Neuronal stem cell (in vitro differentiated cells): ENCODE measurements around the gene CCDC12.

Experiments used
- DNase-seq: peaks from one replicate; pipeline ENCODE4 v3.0.0-alpha.2; 2013; ENCODE audit warnings: low spot score
- H2AFZ ChIP-seq: one replicate; pipeline ENCODE4 v1.6.1; 2013; ENCODE audit warnings: mild to moderate bottlenecking, low read length, inconsistent platforms
- H2AK5ac ChIP-seq: 2 replicates; pipeline ENCODE4 v1.6.1; 2013; ENCODE audit warnings: low read depth, mild to moderate bottlenecking, inconsistent platforms, low read length, moderate library complexity, mixed read lengths
- H2BK120ac ChIP-seq: 2 replicates; pipeline ENCODE4 v1.6.1; 2013; ENCODE audit warnings: low read depth, mild to moderate bottlenecking, inconsistent platforms, low read length, moderate library complexity, mixed read lengths
- H2BK12ac ChIP-seq: one replicate; pipeline ENCODE4 v1.6.1; 2013; ENCODE audit warnings: low read length, inconsistent platforms
- H2BK15ac ChIP-seq: 2 replicates; pipeline ENCODE4 v1.6.1; 2013; ENCODE audit warnings: mild to moderate bottlenecking, low read length, inconsistent platforms, mixed read lengths
- H2BK5ac ChIP-seq: one replicate; pipeline ENCODE4 v1.6.1; 2013; ENCODE audit warnings: inconsistent platforms, mild to moderate bottlenecking, low read length, moderate library complexity
- H3K14ac ChIP-seq: one replicate; pipeline ENCODE4 v1.6.1; 2013; ENCODE audit warnings: low read length, inconsistent platforms
- H3K18ac ChIP-seq: 2 replicates; pipeline ENCODE4 v1.6.1; 2013; ENCODE audit warnings: low read length, inconsistent platforms
- H3K23ac ChIP-seq: 2 replicates; pipeline ENCODE4 v1.6.1; 2013; ENCODE audit warnings: low read depth, mild to moderate bottlenecking, mixed read lengths, low read length, inconsistent platforms; ENCODE audit not compliant: poor library complexity
- H3K27ac ChIP-seq: replicated peaks from 3 replicates; pipeline ENCODE4 v1.5.1; 2013; ENCODE audit warnings: low read length, inconsistent platforms
- H3K27me3 ChIP-seq, 3 experiments: 2 replicates each; pipeline ENCODE4 v1.6.1; 2013; ENCODE audit warnings: low read length in 3 of 3, mild to moderate bottlenecking in 2 of 3, inconsistent platforms in 1 of 3, low read depth in 1 of 3, mixed read lengths in 1 of 3, moderate library complexity in 1 of 3; ENCODE audit not compliant: control insufficient read depth in 3 of 3, insufficient read depth in 3 of 3
- H3K36me3 ChIP-seq, 2 donors: replicated peaks in 1 of 2; 2 replicates each; pipeline ENCODE4 v1.6.1; 2013; ENCODE audit warnings: low read length in 2 of 2; ENCODE audit not compliant: control insufficient read depth in 2 of 2, insufficient read depth in 2 of 2
- H3K4ac ChIP-seq: 2 replicates; pipeline ENCODE4 v1.6.1; 2013; ENCODE audit warnings: inconsistent platforms, mild to moderate bottlenecking, low read length, moderate library complexity
- H3K4me1 ChIP-seq, 2 donors: 1 replicate in 1 of 2; 2 replicates in 1 of 2; pipeline ENCODE4 v1.6.1; 2013; ENCODE audit warnings: low read length in 2 of 2, low read depth in 1 of 2; ENCODE audit not compliant: control insufficient read depth in 2 of 2, insufficient read depth in 1 of 2
- H3K4me2 ChIP-seq: one replicate; pipeline ENCODE4 v1.6.1; 2013; ENCODE audit warnings: mild to moderate bottlenecking, low read length, inconsistent platforms; ENCODE audit not compliant: insufficient read depth, poor library complexity, severe bottlenecking
- H3K4me3 ChIP-seq, 2 donors: 2 replicates each; pipeline ENCODE4 v1.5.1; 2013; ENCODE audit warnings: low read length in 2 of 2, mild to moderate bottlenecking in 2 of 2, inconsistent platforms in 1 of 2, moderate library complexity in 1 of 2
- H3K79me1 ChIP-seq: one replicate; pipeline ENCODE4 v1.6.1; 2013; ENCODE audit warnings: low read depth, mild to moderate bottlenecking, inconsistent platforms, low read length, moderate library complexity
- H3K9ac ChIP-seq: one replicate; pipeline ENCODE4 v1.6.1; 2013; ENCODE audit warnings: mild to moderate bottlenecking, low read depth, low read length, inconsistent platforms; ENCODE audit not compliant: poor library complexity
- H3K9me3 ChIP-seq, 2 donors: replicated peaks in 1 of 2; 2 replicates each; pipeline versions ENCODE3 to v1.6.1; 2013; ENCODE audit warnings: low read length in 2 of 2, mild to moderate bottlenecking in 2 of 2, inconsistent platforms in 1 of 2, low read depth in 1 of 2, mixed read lengths in 1 of 2, moderate library complexity in 1 of 2; ENCODE audit not compliant: control insufficient read depth in 2 of 2, insufficient read depth in 1 of 2
- H4K8ac ChIP-seq: one replicate; pipeline ENCODE4 v1.6.1; 2013; ENCODE audit warnings: low read depth, mild to moderate bottlenecking, inconsistent platforms, low read length, moderate library complexity
- H4K91ac ChIP-seq: one replicate; pipeline ENCODE4 v1.6.1; 2013; ENCODE audit warnings: low read length, low read depth, mild to moderate bottlenecking, inconsistent platforms; ENCODE audit not compliant: poor library complexity
- WGBS, 2 donors: extraction: QIAGEN DNeasy Blood & Tissue Kit; methylation state at CpG; one replicate each; pipeline ENCODE4 v1.1.7; 2013; ENCODE audit warnings: missing lambda C conversion rate in 2 of 2, mixed read lengths in 1 of 2; ENCODE audit not compliant: insufficient read length in 2 of 2, insufficient replicate concordance in 1 of 2; ENCODE audit errors: extremely low coverage in 2 of 2; 5-methylcytosine and 5-hydroxymethylcytosine counted together

CCDC12 gene

DNA sequence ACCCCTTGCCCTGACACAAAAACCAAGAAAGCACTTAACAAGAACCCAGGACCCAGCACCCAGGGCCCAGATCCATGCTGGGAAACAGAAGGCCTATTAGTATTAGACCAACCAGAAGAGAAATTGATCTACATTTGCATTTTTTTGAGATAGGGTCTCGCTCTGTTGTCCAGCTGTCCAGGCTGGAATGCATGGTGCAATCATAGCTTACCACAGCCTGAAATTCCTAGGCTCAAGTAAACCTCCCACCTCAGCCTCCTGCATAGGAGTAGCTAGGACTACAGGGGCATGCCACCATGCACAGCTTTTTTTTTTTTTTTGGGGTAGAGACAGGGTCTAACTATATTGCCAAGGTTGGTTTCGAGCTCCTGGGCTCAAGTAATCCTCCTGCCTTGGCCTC lies 26.4 kb downstream of the CCDC12 start:
- H3K4me3 ChIP-seq: no peak overlapping the region
- no peak overlapping the region for H3K23ac ChIP-seq
- H2BK120ac ChIP-seq: no peak overlapping the region
- H3K9ac ChIP-seq: no peak overlapping the region
- H3K27ac ChIP-seq: no peak overlapping the region
- no peak overlapping the region for H3K4me2 ChIP-seq
- no peak overlapping the region for H2AK5ac ChIP-seq
- no peak overlapping the region for H3K14ac ChIP-seq
- H2AFZ ChIP-seq: no peak overlapping the region
- no peak overlapping the region for H2BK5ac ChIP-seq
- no peak overlapping the region for H2BK12ac ChIP-seq
- H3K4me1 ChIP-seq: peaks cover 3 to 9% of the 10 kb centered on the region in 2 donors
- WGBS, 2 donors: no CpG with 5 or more reads among the region's 2 CpGs
- no peak for DNase-seq
- H3K79me1 ChIP-seq: peaks cover 19% of the 10 kb centered on the region
- no peak overlapping the region for H3K4ac ChIP-seq
- H4K8ac ChIP-seq: no peak overlapping the region
- no peak overlapping the region for H2BK15ac ChIP-seq
- H4K91ac ChIP-seq: no peak overlapping the region
- H3K36me3 ChIP-seq: peaks cover 2 to 42% of the 10 kb centered on the region in 2 donors
- H3K27me3 ChIP-seq: no peaks in the 10 kb centered on the region
- H3K18ac ChIP-seq: no peak overlapping the region
- peaks cover 0 to 4% of the 10 kb centered on the region in 2 donors for H3K9me3 ChIP-seq

DNA sequence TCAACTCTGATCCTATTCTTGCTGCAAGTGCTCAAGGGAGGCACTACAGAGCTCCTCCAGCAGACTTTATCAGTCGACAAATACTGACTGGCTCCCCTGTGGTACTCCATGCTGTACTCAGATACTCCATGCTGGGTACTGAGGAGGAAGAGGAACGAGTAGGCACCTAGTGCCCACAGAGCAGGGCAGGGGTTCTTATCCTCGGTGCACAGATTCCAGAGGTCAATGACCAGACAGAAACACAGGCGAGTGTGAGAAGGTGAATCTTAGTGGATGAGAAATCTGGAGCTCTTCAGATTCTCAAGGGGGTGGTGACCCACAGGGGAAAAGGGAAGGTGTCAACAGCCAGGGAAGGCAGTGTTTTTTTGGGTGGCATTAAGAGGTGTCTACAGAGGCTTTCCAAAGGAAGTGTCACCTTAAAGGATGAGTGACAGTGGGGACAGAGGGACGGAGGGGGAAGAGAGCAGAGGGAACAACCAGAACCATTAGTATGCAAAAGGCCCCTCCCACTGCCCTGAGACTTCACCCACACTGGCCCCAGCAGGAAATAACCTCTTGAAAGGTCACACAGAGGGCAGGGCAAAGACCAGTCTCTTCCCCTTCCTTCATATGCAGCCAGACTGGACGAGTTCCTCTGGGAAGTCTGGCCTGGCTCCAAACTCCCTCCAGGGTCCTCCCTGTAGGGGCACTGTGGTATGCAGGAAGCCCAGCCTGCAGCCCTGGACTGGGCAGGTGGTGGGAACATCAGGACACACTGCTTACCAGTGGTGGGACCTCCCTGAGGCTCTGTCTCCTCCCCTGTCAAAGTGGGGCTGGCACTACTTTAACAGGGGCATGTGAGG lies 27.5 kb downstream of the CCDC12 start:
- H3K27me3 ChIP-seq: no peaks in the 10 kb centered on the region
- WGBS, 2 donors: no CpG with 5 or more reads among the region's 6 CpGs
- H2BK12ac ChIP-seq: no peak overlapping the region
- H3K4me3 ChIP-seq: no peak overlapping the region
- H3K4ac ChIP-seq: no peak overlapping the region
- H4K91ac ChIP-seq: no peak overlapping the region
- H2AK5ac ChIP-seq: no peak overlapping the region
- peaks cover 22% of the 10 kb centered on the region for H3K79me1 ChIP-seq
- peaks cover 0 to 4% of the 10 kb centered on the region in 2 donors for H3K9me3 ChIP-seq
- H3K14ac ChIP-seq: no peak overlapping the region
- peaks cover 3 to 8% of the 10 kb centered on the region in 2 donors for H3K4me1 ChIP-seq
- no peak overlapping the region for H3K27ac ChIP-seq
- peak overlapping the region; percentile 22 for H3K23ac ChIP-seq
- no peak overlapping the region for H3K4me2 ChIP-seq
- H2BK5ac ChIP-seq: no peak overlapping the region
- no peak overlapping the region for H2AFZ ChIP-seq
- DNase-seq: no peak
- H2BK15ac ChIP-seq: no peak overlapping the region
- H3K18ac ChIP-seq: no peak overlapping the region
- H3K9ac ChIP-seq: no peak overlapping the region
- no peak overlapping the region for H4K8ac ChIP-seq
- H2BK120ac ChIP-seq: no peak overlapping the region
- peaks cover 2 to 42% of the 10 kb centered on the region in 2 donors for H3K36me3 ChIP-seq

DNA sequence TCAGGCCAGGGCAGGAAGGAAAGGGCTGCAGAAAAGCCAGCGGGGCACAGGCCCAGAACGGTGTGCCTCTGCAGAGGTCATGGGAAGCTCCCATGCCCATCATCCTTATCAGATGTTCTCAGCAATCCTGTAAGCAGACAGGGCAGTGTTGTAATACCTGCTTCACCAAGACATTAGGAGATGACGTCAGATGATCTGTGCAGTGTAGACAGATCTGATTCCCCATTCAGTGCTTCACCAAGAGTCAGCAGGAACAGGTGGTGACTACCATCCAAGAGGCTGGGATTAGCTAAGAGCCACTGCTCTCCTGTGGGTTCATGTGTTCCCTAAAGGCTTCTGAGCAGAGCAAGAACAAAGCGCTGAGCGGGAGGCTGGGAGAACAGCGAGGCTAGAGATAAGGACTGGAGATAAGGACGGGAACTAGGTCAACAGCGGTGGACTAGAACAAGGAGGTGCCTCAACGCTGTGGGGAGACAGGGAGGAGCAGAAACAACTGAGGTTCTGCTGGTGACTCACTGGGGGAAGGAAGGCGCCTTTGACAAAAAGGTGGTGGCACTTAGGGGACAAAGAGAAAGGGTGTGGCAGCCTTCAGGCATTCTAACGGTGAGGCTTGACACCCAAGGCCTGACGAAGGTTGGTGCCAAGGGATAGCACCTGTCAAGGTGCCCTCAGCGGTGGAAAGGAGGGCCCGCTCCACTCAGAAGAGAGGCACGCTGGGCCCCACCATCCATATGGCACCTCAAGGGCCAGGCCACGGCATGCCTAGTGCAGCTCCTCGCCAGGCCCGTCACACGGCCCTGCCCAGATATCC lies 28.4 kb downstream of the CCDC12 start:
- Histone ChIP-seq H3K27ac (no peak overlapping the region), H3K4me2 (no peak overlapping the region), H3K4me1 (peaks cover 3 to 6% of the 10 kb centered on the region in 2 donors)

DNA sequence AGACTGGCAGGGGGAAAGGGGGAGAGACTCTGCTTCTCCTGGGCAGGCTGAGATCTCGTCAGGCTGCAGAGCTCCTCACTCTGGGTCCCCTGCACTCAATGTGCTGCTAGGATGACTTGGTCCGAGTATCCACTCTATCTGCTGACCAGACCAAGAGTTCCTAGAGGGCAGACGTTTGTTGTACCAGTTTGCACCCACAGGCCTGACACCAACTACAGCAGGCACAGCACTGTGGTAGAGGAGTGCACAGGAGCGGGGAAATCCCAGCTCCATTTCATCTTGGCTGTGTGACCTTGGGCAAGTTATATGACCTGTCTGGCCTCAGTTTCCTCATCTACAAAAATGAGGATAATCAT lies 29.0 kb downstream of the CCDC12 start:
- H3K14ac ChIP-seq: no peak overlapping the region
- H2BK15ac ChIP-seq: no peak overlapping the region
- H3K36me3 ChIP-seq: peaks cover 2 to 44% of the 10 kb centered on the region in 2 donors
- H3K27ac ChIP-seq: no peak overlapping the region
- no peak overlapping the region for H2BK5ac ChIP-seq
- peaks cover 3 to 6% of the 10 kb centered on the region in 2 donors for H3K4me1 ChIP-seq
- H3K4me2 ChIP-seq: no peak overlapping the region
- no peak overlapping the region for H2AK5ac ChIP-seq
- peaks cover 0 to 4% of the 10 kb centered on the region in 2 donors for H3K9me3 ChIP-seq
- no peak overlapping the region for H3K23ac ChIP-seq
- H3K9ac ChIP-seq: no peak overlapping the region
- no peaks in the 10 kb centered on the region for H3K27me3 ChIP-seq
- no CpG with 5 or more reads among the region's 4 CpGs for WGBS, 2 donors
- H4K91ac ChIP-seq: no peak overlapping the region
- H2AFZ ChIP-seq: no peak overlapping the region
- peaks cover 28% of the 10 kb centered on the region for H3K79me1 ChIP-seq
- H2BK120ac ChIP-seq: no peak overlapping the region
- H3K4ac ChIP-seq: no peak overlapping the region
- H2BK12ac ChIP-seq: no peak overlapping the region
- no peak for DNase-seq
- H4K8ac ChIP-seq: no peak overlapping the region
- no peak overlapping the region for H3K4me3 ChIP-seq
- H3K18ac ChIP-seq: no peak overlapping the region

More for the DNA sequence above, 28.4 kb downstream of the CCDC12 start:
- no peak for DNase-seq
- H3K18ac ChIP-seq: no peak overlapping the region
- H2BK5ac ChIP-seq: no peak overlapping the region
- no peak overlapping the region for H3K4ac ChIP-seq
- WGBS, 2 donors: no CpG with 5 or more reads among the region's 19 CpGs
- H2BK12ac ChIP-seq: no peak overlapping the region
- no peaks in the 10 kb centered on the region for H3K27me3 ChIP-seq
- peak overlapping the region; percentile 22 for H3K23ac ChIP-seq
- no peak overlapping the region for H2BK120ac ChIP-seq
- H3K36me3 ChIP-seq: peaks cover 2 to 42% of the 10 kb centered on the region in 2 donors
- no peak overlapping the region for H2AK5ac ChIP-seq
- H3K14ac ChIP-seq: no peak overlapping the region
- H2AFZ ChIP-seq: no peak overlapping the region
- H2BK15ac ChIP-seq: no peak overlapping the region
- H3K4me3 ChIP-seq: no peak overlapping the region
- no peak overlapping the region for H4K8ac ChIP-seq
- H3K9me3 ChIP-seq: peaks cover 0 to 4% of the 10 kb centered on the region in 2 donors
- peaks cover 22% of the 10 kb centered on the region for H3K79me1 ChIP-seq
- no peak overlapping the region for H3K9ac ChIP-seq
- H4K91ac ChIP-seq: no peak overlapping the region
